GM18517 (cell line): ENCODE data around the gene CDCA4.

Experiments
- ATAC-seq: cut with Tn5 transposase; IDR thresholded peaks from one replicate; pipeline ENCODE4 v1.9.1; 2021; ENCODE audit warnings: mild to moderate bottlenecking, moderate library complexity; ENCODE audit not compliant: unreplicated experiment

The CDCA4 gene

DNA sequence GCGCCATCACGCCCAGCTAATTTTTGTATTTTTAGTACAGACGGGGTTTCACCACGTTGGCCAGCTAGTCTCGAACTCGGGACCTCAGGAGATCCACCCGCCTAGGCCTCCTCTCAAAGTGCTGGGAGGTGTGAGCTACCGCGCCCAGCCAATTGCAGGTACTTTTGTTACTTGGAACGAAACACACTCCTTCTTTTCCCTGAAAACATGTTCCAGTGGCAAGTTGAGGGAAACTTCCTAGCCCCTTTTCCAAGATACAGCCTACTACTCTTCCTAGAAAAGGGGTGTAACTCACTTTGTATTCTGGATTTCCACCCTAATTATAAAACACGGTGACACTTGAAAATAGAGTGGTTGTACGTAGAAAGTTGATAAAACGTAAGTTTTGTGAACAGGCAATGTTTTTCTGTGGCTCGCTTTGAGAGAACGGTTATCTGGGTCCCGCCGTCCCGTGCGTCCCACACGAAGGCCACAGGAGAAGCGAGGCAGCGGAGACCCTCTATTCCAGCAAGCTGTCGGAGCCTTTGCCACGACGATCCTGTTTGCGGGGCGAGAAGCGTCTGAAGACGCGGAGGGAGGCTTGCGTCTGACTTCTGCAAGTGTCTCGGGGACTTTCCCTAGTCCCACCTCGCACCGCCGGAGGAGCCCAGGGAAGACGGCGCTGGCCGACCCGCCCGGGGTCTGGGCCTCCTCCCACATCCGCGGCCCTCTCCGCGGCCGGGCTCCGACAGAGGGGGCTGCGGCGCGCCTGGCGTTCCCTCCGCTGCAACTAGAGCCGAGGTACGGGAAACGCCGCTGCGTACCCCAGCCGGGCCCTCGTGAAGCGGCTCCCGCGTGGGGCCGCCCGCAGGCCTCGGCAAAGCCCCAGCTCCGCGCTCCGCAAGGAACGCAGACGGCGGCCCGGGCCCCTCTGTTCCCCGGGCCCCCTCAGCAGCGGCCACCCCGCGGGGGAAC, 745 bp downstream of the CDCA4 start:
- peak; percentile 17 for ATAC-seq

DNA sequence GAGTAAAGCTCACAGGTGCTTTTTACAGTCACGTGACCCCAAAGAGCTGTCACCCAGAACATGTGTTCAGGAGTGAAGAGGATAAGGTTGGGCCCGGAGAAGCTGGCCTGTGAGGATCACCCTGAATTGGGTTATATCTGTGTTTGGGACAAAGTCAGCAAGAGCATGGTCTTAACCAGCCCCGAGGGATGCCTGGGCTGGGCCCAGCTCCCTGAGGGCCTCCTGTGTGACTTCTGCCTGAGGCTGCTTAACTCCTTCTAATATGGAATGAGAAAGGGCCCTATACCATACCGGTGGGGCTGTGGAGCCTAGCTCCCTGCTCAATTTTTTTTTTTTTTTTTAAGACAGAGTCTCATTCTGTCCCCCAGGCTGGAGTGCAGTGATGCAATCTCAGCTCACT, 2.5 kb downstream of the CDCA4 start:
- no peak for ATAC-seq

DNA sequence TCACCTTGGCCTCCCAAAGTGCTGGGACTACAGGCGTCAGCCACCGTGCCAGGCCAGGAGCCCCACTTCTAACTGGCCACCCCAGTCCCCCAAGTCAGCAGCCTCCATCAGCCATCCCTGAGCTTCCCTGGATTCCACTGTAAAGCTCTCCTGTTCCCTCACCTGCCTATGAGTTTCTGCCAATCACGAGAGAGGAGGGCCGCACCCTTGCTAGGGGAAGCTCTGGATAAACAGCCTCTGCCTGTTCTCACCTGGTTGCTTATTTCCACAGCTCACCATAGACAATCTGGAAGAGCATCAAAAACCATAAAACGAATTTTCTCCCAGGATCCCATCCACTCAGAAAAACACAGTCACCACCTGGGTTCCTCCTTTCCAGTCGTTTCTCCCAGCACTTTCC, 5.0 kb downstream of the CDCA4 start:
- ATAC-seq = no peak

DNA sequence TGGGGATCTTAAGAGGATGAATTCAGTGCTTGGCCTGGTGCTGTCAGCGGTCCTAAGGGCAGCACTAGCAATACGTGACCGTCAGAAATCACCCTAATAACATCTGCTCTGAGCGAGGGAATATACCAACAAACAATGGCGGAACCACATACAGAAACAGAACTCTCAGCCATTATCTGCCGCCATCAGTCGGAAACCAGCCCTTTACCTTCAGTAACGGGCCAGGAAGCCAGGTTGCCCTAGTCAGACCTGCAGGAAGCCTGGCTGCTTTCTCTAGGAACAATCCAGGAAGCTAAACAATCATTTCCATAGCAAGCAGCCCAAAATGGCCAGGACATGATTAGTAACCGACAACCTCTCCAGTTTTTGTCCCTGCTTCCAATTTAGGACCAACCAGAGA, 5.6 kb downstream of the CDCA4 start:
- no peak for ATAC-seq

DNA sequence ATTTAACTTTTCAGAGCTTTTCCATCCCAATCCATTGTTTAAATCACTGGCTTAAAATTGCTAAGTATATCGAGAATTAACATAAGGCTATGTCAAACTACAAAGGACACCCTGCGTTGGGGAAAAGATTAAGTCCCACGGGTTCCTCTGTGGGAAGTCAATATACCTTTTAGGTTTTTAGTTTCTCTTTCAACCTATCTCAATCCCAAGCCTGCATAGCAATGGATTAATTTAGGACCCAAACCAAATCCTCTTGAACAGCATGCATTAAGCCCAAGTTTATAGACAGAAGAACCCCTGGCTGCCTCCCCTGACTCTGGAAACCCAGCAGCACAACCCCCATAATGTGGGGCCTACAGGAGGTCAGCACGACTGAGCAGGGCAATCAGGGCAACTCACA, 6.3 kb downstream of the CDCA4 start:
- ATAC-seq = no peak

DNA sequence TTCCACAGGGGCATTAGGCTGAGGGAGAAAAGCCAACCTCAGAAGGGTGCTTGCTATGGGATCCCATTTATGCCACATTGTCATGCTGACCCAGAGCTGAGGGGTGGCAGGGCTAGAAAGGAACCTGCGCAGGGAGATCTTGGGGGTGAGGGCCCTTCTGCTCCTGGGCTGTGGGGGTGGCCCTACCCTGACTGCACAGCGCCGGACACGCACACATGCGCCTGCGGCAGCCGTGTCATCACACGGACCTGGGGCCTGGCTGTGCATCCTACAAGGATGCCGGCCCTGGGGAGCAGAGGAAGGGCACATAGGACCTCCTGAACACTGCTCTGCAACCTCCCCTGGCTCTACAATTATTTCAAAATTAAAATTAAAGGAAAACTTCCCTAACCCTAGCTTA, 6.9 kb downstream of the CDCA4 start:
- ATAC-seq = no peak

DNA sequence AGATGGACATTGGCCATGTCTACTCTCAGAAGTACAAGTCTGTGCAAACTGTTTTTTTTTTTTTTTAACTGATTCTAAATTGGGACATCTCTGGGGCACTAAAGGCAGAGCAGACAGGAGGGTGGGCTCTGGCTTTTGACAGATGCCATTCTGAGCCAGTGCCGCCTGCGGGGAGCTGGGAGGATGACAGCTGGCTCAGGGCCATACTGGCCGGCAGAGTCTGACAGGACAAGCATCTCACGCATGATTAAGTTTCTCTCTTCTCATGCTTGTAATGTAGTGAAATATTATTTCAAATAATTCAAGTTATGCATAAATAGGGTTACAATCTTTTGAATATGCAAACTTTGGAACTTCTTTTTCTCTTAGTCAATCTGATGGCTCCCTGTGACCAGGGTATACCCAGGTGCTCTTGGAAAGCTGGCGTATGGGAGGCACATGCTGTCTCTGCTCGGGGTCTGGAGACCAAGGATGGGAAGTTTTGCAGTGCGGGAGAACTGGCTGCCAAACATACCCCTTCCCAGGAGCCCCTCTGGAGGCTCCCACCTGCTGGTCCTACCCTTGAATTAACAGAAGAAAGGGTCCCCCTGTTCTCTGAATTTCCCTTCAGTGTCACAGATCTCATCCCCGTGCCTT, 7.6 kb downstream of the CDCA4 start:
- ATAC-seq = no peak

DNA sequence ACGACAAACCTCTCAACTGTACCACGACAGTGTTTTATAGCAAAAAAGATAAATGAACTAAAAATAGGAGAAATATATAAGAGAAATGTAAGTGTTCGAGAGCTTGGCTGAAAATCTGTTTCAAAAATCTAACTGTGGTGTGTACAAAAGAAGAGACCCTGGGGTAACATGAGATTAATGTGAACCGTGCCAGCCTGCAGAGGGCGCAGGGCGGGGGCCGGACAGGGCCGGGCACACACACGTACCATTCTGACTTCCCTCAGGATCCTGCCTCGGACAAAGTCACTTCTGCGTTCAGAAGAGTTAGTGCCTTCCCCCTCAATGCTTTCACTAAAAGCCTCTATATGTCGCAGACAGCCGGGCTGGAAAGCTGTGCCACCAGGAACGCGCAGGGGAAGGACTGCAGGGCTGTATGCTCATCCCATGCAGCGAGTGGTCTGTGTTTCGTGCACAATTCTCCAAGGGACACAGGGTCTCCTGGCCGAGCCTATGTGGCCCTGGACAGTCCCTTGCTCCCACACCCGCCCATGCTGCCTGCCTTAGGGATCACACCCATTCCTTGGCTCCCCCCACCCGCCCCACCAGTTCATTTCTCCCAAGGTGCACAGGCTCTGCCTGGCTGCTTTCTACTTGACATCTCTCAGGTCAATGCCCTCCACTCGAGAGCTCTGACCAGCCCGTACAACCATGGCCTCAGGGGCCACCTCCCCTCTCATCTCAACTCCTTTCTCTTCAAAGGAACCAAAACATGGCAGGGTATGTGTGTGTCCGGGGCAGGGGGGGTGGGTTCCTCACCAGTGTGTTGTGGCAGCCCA, 8.5 kb downstream of the CDCA4 start:
- no peak for ATAC-seq

DNA sequence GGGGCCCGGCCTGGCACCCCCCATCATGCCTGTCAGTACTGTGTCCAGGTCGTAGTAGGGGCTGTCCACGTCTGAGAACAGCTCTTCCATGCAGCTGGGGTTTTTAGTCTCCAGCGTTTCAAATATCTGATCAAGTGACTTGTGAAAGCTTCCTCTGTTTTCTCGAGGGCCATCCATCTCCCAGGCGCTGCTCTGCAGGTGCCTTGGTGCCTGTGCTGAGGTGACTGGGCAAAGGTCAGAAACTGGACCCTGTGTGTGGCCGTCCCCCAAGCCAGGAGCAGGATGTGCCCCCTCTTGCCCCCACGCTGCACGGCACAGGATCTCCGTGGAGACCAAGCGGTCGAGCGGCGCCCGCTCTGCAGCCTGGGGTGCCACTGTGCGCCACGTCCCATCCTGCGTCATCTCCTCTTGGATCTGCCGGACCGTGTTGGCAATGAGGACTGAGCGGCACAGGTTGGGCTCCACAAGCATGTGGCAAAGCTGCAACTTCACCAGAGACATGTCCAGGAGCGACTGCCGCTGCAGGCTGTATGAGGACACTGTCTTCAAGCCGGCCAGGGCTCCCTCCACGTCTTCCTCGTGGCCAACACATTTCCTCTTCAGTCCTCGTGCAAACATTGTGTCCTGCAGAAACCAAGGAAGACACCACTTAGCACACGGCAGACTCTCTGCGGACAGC, 9.4 kb downstream of the CDCA4 start:
- ATAC-seq = no peak

DNA sequence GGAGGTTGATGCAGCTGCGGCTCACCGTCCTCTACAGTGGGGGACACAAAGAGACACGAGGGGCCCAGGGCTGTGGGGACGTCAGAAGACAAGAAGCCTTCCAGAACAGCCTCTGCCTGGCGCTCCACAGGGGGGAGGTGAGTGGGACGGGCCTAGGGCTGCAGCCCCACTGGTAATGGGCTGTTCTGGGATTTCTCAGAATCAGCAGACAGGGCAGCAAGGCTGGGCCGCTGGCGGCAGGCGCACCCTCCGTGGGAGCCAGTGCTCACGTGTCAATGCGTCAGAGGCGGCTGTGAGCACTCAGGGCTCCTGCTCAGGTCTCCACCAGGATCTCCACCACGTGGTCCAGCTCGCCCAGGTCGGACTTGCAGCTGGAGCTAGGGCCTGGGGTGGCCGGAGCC, 10.0 kb downstream of the CDCA4 start:
- no peak for ATAC-seq

DNA sequence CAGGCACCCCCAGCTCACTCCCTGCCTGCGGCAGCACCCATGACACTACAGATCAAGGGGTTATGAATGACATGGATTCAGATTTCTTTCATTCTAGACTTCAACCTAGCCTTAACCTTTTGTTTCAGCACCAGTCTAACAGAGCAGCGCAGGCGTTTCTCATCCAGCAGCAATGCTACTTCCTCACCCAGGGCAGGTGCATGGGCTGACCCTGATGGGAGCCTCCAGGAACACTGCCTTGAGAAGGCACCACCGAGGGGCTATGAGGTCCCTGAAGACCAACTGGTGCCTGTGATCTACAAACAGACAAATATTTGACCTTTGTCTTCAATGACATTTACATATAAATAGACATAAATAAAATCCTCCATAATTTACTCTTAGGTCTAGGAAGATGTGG, 10.8 kb downstream of the CDCA4 start:
- no peak for ATAC-seq

DNA sequence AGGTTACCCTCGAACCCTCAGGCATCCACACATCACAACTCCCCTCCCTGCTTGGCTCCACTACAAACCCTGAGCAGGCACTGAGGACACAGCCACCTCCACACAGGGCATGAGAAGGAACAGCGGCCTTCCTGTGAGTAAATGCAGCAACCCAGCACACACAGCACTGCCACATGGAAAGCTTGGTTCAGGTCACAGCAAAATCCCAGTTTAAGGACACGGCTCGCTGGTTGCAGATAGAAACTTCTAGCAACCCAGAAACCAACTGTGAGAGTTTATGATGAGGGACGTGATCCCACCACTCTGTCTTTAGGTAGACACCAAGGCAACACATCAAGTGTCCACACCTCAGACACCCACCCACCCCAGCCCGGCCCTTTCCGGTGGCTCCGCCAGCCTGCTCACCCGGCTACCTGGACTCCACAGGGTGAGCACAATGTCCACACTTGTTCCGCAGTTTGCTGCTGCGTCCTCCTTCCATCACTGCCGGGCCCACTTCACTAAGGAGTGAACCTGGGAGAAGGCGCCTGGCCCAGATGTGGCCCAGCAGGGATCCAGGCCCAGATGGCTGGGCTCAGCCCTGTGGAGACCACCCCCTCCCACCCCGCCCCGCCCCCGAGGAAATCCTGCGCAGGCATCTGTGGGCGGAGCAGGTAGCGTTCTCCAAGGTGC, 13.2 kb downstream of the CDCA4 start:
- ATAC-seq = no peak

DNA sequence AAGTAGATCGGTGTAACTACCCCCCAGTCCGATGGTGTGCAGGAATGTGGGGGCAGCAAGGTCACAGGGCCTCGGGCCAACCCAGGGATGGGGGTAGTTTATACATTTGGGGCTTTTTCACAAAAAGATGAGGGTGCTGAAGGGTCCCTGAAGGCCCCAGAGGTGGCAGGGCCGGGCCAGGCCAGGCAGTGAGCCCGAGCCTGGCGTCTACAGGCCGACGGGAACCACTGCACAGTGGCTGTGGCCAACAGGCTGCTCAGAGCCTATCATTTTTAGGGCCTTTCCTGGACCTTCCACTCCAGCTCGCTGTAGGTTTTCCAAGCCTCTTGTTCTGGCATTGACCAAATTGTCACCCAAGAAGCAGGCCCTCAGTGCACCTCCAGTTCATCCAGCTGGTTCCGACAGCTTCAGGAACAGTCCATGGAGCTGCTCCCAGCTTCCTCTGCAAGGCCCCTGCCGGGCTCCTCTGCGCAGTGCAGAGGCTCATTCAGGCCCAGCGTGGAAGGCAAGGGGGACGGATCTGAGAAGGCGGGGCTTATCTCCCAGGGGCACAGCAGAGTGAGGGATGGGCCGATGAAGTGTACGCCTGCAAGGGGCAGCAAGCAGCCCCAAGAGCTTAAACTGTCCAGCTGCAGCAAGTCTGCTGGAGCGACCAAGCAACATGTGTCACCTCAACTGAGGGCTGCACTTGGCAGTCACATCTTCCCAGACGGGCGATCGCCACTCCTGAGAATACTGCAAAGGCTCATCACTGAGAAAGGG, 13.9 kb downstream of the CDCA4 start:
- no peak for ATAC-seq

DNA sequence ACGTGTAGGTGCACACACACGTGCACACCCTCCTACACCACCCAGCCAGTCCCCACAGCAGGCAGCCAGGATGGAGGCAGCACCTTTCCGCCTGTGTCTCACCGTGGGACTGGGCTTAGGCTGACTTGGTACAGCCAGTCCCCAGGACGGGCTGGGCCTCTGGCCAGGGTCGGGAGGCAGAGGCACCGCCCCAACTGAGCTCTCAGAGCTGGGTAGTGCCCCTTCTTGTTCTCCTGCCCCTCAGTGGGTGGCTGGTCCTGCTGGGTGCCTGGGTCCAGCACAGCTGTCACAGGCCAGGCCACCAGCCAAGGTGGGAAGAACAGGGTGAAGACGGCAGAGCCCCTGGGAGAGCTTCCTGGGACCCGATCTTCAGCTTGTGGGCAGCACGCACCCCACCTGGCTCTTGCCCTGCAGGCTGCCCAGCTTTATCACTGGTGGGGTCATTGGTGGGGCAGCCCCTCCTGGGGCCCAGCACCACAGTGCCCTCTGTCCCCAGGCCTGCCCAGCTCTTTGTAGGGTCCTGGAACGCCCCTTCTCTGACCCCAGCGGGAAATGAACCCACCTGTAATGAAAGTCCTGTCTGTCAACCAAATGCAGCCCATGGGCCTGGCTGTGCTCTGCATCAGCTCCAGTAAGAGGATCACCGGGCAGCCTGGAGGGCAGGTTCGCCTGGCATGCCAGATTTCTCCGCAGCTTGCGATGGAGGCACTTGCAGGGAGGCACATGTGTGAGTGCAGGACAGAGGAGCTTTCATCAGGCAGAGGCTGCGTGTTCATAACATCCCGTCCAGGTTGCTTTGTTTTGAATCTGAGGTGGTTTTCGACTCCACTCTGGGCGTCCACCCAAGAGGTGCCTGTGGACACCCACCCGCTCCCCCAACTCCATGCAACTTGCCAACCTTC, 14.7 kb downstream of the CDCA4 start:
- ATAC-seq = no peak

DNA sequence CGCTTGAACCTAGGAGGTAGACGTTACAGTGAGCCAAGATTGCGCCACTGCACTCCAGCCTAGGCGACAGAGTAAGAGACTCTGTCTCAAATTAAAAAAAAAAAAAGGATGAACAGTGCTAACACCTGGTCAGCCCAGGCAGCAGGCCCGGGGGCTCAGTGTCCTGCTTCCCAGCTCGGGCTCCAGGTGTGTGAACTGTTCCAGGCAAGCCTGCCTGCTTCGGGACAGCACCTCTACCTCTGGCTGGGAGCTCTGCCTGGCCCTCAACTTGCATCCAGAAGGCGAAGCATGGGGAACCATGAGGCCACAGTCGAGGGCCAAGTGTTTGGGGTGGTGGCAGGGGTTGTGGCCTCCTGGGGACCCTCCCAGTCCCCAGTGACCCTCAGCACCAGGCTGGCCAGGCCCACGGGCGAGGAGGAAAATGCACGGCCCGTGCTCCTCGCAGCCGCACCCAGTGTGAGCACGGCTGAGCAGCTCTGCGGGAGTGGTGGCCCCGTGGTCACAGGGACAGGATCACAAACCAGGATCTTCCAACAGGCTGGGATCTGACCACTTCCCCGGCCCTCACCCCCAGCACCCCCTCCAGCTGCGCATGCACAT, 15.5 kb downstream of the CDCA4 start:
- ATAC-seq = no peak

DNA sequence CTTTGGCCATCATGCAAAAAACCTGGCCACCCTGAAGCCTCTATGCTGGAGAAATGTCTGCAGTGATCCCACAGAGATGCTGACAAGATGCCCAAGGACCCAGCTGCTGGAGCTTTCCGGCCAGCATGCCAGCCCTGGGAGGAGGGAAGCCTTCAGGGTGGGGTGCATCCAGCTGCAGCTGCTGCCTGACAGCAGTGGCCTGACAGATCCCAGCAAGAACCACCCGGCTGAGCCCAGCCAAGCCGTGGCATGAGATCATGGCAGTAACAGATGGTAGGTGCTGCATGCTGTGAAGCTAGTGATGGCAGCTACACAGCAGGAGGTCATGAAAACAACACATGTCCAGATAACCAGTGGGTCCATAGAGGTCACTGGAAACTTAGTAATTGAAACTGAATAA, 21.5 kb downstream of the CDCA4 start:
- ATAC-seq = no peak

DNA sequence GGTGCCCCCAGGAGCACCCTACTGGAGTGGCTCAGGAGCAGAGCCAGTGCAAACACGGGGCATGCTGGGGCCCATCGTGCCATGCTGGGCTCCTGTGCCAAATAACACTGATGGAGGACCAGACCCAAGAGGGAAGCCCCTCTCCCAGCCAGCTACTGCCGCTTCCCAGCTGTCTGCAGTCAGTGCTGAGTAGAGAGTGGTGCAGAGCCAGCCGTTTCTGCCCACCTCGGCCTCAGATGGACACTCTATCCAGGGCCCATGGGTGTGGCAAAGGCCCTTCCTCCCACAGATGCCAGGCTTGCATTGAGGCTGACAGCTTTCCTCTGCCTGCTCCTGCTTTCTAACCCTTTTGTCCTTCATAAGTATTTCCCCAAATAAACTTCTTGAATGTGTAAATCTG, 22.1 kb downstream of the CDCA4 start:
- ATAC-seq = no peak

DNA sequence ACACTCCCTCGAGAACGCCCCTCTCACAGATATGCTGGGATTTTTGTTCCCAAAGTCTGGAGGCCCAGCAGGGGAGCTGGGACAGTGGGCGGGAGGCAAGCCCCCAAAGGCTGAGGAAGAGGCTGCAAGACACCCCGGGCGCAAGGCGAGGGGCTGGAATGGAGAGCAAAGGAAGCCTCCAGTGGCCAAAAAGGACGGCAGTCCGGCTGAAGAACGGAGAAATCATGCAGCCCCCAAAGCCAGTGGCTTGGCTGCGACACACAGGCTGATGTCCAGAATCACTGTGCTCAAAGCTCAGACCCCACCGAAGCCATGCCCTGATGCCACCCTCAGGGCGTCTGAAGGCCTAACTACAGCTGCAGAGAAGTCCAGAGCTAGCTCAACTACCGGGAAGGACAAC, 24.4 kb downstream of the CDCA4 start:
- ATAC-seq = no peak
